Stimulated activated CD8-positive, alpha-beta memory T cell treated with anti-CD3 and anti-CD28 coated beads, Interleukin-2, amount 100 ng/mL, for 1 hour (primary cell): ENCODE results near the gene CAVIN2.
"Not testable (repeated sequence)": the region's sequence is repeated elsewhere in the genome, so short reads cannot be mapped to it uniquely, and the experiment has no call there.

ENCODE experiments used
- DNase-seq, 2 donors: peaks; one replicate each; pipeline ENCODE4 v3.0.0-alpha.2; 2020; ENCODE audit warnings: low read depth in 2 of 2

Gene CAVIN2

DNA sequence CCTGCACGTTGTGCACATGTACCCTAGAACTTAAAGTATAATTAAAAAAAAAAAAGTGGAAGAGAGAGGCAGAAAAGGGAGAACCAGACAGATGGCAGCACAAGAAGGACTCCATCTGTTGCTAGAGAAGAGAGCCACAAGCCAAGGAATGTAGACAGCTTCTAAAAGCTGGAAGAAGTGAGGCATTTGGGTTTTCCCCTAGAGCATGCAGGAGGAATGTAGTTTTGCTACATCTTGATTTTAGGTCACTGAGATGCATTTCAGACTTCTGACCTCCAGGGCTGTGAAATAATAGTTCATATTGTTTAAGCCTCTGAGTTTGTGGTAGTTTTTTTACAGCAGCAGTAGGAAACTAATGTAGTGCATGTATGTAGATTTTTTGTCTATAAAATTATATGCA is 46.0 kb downstream of the CAVIN2 start:
- DNase-seq, result no peak

DNA sequence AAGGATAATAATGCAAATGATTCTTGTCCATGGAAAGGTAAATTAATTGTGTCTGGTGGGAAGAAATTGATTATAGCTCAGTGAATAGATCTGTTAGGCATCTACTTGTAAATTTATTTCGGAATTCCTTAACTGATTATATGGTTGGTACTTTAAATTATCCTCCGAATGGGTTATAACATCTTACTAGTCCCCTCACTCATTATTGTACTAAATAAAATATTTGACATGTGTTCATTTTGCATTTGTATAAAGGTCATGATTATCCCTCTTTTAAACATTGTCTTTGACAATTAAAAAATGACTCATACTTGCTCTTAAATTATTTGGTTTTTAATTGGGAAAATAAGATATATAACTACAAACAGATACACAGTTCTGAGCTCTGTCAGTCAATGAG is 47.4 kb downstream of the CAVIN2 start:
- DNase-seq, result no peak

DNA sequence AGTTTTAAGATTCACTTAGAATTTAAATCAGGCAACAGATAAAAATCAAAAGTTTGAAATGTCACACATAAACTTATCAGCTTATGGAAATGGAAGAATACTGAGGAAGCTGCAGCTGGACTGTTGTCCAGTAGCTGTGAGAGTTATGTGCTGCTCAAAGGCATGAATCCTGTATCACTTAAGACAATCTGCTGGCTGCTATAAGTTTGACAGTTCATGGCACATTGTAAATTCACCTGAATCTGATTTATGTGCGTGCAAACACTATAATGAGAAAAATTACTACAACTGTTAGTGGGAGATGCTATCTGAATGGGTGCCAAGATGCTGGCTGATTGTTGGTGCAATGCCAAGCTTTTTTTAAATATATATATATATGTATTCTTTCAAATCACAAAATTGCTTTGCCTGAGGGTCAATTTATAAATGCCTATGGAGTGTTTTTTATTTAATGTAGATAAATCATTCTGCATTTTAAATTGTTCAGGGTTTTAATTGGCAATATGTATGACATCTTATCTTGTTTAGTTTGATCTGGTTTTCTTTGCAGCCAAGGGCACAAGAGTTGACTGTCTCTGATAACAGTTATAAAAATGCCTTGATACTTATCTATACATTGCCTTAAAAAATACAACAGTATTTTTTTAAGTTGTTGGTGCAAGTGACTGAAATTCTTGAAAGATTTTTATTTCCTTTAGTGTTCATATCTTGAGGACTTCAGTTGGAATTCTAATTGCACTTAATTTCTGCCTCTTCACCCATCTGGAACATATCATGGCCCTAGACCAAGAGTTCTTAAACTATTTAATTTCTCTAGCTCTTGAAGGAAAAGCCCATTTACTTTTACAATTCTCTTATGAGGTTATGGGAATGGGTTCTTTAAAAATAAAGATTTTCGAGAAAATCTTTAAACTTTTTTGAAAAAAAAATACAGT is 48.7 kb downstream of the CAVIN2 start:
- DNase-seq, result no peak

DNA sequence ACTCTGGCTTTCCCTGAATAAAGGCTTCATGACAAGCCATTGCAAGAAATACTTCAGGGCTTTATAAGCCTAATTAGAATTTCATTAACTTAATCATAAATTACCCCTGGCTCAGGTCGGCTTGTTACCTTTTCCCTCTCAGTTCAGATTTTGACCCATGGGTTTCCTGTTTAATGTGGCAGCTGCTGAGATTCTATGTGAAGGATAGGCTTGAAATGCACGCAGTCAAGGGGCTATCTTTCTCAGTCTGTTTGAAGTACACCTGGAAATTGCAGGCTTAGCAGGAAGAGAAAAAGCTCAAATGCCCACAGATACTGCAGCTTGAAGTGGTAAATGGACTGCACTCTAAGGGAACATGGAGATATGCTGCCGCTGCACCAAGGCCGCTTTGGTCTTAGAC is 49.4 kb downstream of the CAVIN2 start:
- DNase-seq, result no peak

DNA sequence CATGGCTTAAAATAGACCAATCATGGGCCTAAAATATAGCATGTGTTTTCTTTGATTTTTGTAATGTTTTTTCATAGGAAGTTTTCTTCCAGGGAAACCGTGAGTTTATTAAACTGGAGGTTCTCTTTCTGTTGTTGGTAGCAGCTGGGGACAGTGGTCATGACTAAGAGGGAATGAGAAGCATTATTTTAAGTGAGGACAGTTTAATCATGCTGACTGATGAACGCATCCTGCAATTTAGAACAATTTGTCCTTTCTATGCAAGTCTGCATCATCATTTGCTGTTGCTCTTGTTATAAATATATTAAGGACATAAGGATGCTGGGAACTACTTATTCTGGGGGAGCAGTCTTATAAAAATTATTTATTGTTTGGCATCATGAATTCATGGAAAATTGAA is 51.2 kb downstream of the CAVIN2 start:
- no peak for DNase-seq

DNA sequence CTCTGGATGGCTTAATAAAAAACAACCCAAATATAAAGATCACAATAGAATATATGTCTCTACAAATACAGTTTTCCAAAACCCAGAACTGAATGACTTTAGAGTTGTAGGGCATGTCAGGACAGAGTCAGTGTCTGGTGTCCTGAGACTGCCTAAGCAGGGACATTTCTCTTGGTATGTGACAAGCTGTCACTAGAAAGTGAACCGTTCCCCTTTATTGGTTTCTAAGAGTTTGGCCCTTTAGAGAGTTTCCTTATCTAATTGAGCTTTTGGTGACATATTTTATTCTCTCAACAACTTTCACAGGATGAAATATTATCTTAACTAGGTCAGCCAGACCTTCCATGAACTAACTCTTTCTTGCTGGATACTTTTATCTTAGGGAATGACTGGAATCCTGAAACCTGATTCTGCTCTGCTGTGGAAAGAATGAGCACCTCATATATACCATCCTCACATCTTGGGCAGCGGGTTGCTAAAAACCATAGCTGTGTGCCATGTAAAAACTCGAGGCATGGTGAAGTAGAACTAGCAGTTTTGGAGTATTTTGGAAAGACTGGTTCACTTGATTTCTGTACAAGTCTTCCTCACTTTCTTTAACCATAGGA is 54.8 kb downstream of the CAVIN2 start:
- no peak for DNase-seq

DNA sequence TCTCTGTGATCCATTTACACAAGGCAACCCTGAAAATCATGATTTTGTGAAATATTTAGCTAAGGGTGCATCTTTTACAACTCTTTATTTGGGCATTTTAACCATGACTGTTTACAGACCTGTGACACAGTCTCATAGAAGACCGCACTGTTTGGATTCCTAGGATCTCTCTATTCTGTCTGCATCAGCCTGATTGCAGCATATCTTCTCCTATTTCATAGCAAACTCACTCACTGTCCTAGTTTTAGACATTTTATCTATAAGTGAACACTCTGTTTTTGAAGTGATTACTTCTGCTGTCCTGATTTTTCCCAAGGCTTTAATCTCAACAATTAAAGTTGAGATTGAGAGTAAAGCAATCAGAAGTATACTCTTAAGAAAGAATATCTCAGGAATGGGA is 56.2 kb downstream of the CAVIN2 start:
- no peak for DNase-seq

DNA sequence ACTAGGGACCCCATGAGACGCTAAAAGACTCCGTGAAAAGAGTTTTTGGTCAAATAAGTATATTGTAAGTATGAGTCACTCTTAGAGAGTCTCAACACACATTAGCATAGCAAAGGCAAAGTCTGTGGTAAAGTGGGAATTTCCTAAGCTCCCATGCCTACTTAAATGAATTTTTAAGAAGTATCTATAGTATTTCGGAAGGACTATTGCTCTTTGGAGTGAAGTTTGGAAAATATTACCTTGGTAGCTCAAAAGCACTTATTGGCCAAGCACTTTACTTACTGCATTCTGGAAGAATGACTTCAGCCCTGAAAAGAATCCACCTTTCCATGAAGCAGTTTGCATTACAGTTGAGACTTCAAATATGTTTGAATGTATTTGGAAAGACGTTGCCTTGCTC is 57.1 kb downstream of the CAVIN2 start:
- DNase-seq, result no peak

DNA sequence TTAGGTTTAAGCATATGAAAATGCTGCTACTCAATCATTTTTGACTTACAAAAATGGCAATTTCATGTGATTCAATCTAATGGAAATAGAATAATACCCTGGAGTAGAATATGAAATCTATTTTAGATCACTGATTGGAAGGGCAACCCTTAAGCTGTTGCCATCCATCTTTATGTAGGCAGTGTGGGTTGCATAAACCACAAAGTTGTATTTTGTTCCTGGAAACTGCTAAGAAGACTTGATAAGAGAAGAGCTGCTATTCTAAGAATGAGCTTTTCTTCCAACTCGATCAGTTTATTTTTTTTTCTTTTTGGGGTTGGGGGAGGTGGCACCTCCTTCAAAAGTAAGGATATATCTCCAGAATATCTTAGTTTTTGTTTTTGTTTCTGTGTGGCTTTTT is 60.2 kb downstream of the CAVIN2 start:
- DNase-seq, result no peak

DNA sequence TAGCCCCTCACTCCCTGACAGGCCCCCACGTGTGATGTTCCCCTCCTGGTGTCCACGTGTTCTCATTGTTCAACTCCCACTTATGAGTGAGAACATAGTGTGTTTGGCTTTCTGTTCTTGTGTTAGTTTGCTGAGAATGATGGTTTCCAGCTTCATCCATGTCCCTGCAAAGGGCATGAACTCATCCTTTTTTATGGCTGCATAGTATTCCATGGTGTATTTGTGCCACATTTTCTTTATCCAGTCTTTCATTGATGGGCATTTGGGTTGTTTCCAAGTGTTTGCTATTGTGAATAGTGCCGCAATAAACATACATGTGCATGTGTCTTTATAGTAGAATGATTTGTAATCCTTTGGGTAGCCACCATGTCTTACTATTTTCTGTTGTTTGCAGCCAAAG is 61.2 kb downstream of the CAVIN2 start:
- not testable (repeated sequence) for DNase-seq
